CD4-positive, alpha-beta T cell (primary cell): ENCODE data around the gene B4GALT4. TPM values are rescaled to one million over a fixed set of nuclear protein-coding genes. Genes with fewer than 3 reads are reported as not detected.

Experiments used
- ATAC-seq: fragments of 200-7000 bp; cut with Tn5 transposase; one replicate; pipeline ENCODE4 v1.10.0; 2022; ENCODE audit warnings: mild to moderate bottlenecking; ENCODE audit not compliant: poor library complexity
- CTCF ChIA-PET: fragments of 350-600 bp; sonication (Branson Sonifier 250); formaldehyde crosslinking; loops from one replicate; lab custom pipeline; 2021; ENCODE audit warnings: antibody characterized with exemption, inconsistent platforms; lab: Charles Lee
- POLR2A ChIA-PET: fragments of 350-600 bp; sonication (Branson Sonifier 250); formaldehyde crosslinking; loops from one replicate; lab custom pipeline; 2021; ENCODE audit warnings: antibody characterized with exemption, inconsistent platforms; lab: Charles Lee
- DNase-seq, 14 experiments: peaks; one replicate each; pipeline ENCODE4 v3.0.0-alpha.2; 2013 to 2020; ENCODE audit warnings: mixed read lengths in 2 of 14
- H3K27ac ChIP-seq, 2 donors: one replicate each; pipeline versions ENCODE4 v1.5.1 to v1.7.0; 2013; ENCODE audit warnings: low read length in 2 of 2, low read depth in 1 of 2, mild to moderate bottlenecking in 1 of 2
- H3K27me3 ChIP-seq, 2 experiments: 1 replicate in 1 of 2; 2 replicates in 1 of 2; pipeline versions ENCODE4 v1.6.1 to v1.7.0; 2013; ENCODE audit warnings: low read length in 2 of 2, control low read depth in 1 of 2, mild to moderate bottlenecking in 1 of 2, moderate library complexity in 1 of 2; ENCODE audit not compliant: insufficient read depth in 2 of 2, control insufficient read depth in 1 of 2
- H3K36me3 ChIP-seq: one replicate; pipeline ENCODE4 v1.6.1; 2013; ENCODE audit warnings: low read length, control low read depth; ENCODE audit not compliant: insufficient read depth
- H3K4me1 ChIP-seq: one replicate; pipeline ENCODE4 v1.6.1; 2013; ENCODE audit warnings: low read length, control low read depth; ENCODE audit not compliant: insufficient read depth
- H3K4me3 ChIP-seq: one replicate; pipeline ENCODE4 v1.5.1; 2013; ENCODE audit warnings: mild to moderate bottlenecking, low read length, moderate library complexity
- H3K9me3 ChIP-seq, 2 experiments: 1 replicate in 1 of 2; 2 replicates in 1 of 2; pipeline versions ENCODE4 v1.6.1 to v1.7.0; 2013; ENCODE audit warnings: low read length in 2 of 2, mild to moderate bottlenecking in 2 of 2, control low read depth in 1 of 2, moderate library complexity in 1 of 2; ENCODE audit not compliant: control insufficient read depth in 1 of 2, insufficient read depth in 1 of 2
- H3K27ac Mint-ChIP-seq: one replicate; pipeline ENCODE4 v1.8.0; 2020; ENCODE audit warnings: mixed read lengths
- H3K27me3 Mint-ChIP-seq: one replicate; pipeline ENCODE4 v1.8.0; 2021; ENCODE audit warnings: mixed read lengths
- H3K36me3 Mint-ChIP-seq: one replicate; pipeline ENCODE4 v1.8.0; 2021; ENCODE audit warnings: low read depth, mixed read lengths
- H3K4me1 Mint-ChIP-seq: one replicate; pipeline ENCODE4 v1.8.0; 2021; ENCODE audit warnings: low read depth, mixed read lengths
- H3K4me3 Mint-ChIP-seq: one replicate; pipeline ENCODE4 v1.8.0; 2020; ENCODE audit warnings: mild to moderate bottlenecking, mixed read lengths
- H3K9me3 Mint-ChIP-seq: one replicate; pipeline ENCODE4 v1.8.0; 2020; ENCODE audit warnings: mixed read lengths
- intact Hi-C, 2 experiments: fragments of 100-400 bp; cut with DNase I in 1 of 2; cut with micrococcal nuclease in 1 of 2; formaldehyde crosslinking; loops; one replicate each; pipeline versions ENCODE4 v1.15.1 to v1.9.0; 2023 to 2025; cut with DNase I, micrococcal nuclease
- total RNA-seq, 174 experiments: library from RNA in 2 of 174; stranded (reverse) in 2 of 174; gene quantifications; one replicate each; pipeline ENCODE4 v1.2.3 and lab custom pipeline; 2021 to 2026
- TF ChIP-seq, protein P1 (sequence below): fragments of 200-600 bp; IDR thresholded peaks from one replicate; pipeline ENCODE4 v1.8.0; 2022; ENCODE audit warnings: antibody characterized with exemption, mild to moderate bottlenecking

B4GALT4 gene
- total RNA-seq, 2 experiments from 2014 or later, result 26.2 to 29.5 TPM

DNA sequence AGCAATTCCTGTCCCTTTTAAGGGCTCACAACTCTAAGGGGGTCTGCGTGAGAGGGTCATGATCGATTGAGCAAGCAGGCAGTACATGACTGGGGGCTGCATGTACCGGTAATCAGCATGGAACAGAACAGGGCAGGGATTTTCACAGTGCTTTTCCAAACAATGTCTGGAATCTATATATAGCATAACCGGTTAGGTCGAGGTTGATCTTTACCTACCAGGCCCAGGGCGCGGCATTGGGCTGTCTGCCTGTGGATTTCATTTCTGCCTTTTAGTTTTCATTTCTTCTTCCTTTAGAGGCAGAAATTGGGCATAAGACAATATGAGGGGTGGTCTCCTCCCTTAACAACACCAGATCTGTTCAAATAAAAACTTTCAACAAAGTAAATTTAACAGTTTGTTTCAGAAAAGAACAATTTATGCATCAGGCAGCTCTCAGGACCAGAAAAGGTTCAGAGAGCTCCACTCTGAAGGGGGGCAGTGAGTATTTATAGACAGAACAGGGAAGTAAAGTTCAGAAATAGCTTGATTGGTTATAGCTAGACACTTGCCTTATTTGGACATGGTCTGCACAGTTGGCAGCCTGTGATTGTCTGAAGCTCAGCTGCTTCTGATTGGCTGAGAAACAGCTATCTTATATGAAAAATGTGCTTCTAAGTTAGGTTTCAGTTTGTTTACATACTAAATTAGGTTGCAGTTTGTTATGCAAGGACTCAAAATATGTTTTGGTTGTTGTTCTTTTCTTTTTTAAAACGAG, 17.2 kb upstream of the B4GALT4 start:
- POLR2A ChIA-PET, result interaction anchor here (0.5 to 1.0 kb wide), 2 partner anchors 17 to 30 kb away, joined by 6 to 8 read pairs; no protein-coding TSS in a partner anchor
- no peak overlapping the region for H3K4me3 ChIP-seq
- H3K4me1 ChIP-seq, result no peaks in the 10 kb centered on the region
- TF ChIP-seq, protein P1, sequence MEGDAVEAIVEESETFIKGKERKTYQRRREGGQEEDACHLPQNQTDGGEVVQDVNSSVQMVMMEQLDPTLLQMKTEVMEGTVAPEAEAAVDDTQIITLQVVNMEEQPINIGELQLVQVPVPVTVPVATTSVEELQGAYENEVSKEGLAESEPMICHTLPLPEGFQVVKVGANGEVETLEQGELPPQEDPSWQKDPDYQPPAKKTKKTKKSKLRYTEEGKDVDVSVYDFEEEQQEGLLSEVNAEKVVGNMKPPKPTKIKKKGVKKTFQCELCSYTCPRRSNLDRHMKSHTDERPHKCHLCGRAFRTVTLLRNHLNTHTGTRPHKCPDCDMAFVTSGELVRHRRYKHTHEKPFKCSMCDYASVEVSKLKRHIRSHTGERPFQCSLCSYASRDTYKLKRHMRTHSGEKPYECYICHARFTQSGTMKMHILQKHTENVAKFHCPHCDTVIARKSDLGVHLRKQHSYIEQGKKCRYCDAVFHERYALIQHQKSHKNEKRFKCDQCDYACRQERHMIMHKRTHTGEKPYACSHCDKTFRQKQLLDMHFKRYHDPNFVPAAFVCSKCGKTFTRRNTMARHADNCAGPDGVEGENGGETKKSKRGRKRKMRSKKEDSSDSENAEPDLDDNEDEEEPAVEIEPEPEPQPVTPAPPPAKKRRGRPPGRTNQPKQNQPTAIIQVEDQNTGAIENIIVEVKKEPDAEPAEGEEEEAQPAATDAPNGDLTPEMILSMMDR, result no peak
- Mint-ChIP-seq H3K36me3 (no peaks in the 10 kb centered on the region), H3K4me3 (no peak overlapping the region), H3K4me1 (peaks cover 6% of the 10 kb centered on the region), H3K27me3 (no peaks in the 10 kb centered on the region), H3K9me3 (no peaks in the 10 kb centered on the region), H3K27ac (no peak overlapping the region)
- H3K36me3 ChIP-seq, result no peaks in the 10 kb centered on the region
- intact Hi-C loops, result no loop called here
- no peak for ATAC-seq
- no peaks in the 10 kb centered on the region for H3K9me3 ChIP-seq
- no peak for DNase-seq
- H3K27me3 ChIP-seq, result no peaks in the 10 kb centered on the region
- H3K27ac ChIP-seq, result no peak overlapping the region
- CTCF ChIA-PET, result interaction anchor here (1.0 kb wide), 1 partner anchor 10 kb away, joined by 5 read pairs; no protein-coding TSS in a partner anchor

DNA sequence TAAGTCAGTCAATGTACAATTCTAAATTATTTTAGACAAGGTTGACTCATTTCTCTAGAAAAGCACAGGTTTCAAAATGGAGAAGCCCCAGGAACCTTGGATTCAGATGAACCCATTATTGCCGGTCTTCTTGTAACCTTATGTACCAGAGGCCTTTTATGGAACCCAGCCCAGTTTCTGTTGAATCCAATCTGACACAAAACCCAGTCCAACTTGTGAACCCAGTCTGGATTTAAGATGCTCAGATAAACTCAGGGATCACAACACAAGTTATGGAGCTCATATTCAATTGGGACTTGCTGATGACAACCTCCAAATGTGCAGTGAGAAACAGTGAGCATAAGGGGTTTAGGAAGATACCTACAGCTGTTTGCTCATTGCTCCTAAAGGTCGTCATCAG, 16.4 kb upstream of the B4GALT4 start:
- Histone ChIP-seq H3K9me3 (no peaks in the 10 kb centered on the region), H3K4me3 (no peak overlapping the region), H3K27ac (no peak overlapping the region), H3K27me3 (no peaks in the 10 kb centered on the region), H3K36me3 (no peaks in the 10 kb centered on the region), H3K4me1 (no peaks in the 10 kb centered on the region)
- peaks cover 6% of the 10 kb centered on the region for H3K4me1 Mint-ChIP-seq
- no peaks in the 10 kb centered on the region for H3K27me3 Mint-ChIP-seq
- H3K9me3 Mint-ChIP-seq, result no peaks in the 10 kb centered on the region
- TF ChIP-seq, protein P1, result no peak
- H3K36me3 Mint-ChIP-seq, result no peaks in the 10 kb centered on the region
- ChIA-PET POLR2A (no interaction called here), CTCF (no interaction called here)
- no peak for ATAC-seq
- no peak overlapping the region for H3K27ac Mint-ChIP-seq
- no peak overlapping the region for H3K4me3 Mint-ChIP-seq
- intact Hi-C loops, result no loop called here
- DNase-seq, result no peak

DNA sequence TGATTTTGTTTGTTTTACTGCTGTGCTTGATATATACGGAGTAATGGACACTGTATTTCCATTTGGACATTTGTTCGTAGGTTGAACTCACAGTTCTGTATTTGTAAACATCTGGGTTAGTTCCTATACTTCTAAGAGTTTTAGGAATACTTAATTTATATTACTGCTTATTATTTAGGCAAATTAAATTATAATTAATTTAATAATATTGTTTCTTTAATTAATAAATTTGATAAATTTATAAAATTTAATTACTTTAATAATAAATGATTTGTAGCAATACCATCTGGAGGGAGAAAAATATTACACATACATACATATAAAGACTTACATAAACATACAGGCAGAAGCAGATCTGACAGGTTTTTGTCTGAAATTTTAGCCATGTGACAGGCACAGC, 14.5 kb upstream of the B4GALT4 start:
- Mint-ChIP-seq H3K27ac (no peak overlapping the region), H3K36me3 (no peaks in the 10 kb centered on the region), H3K4me1 (no peaks in the 10 kb centered on the region), H3K9me3 (no peaks in the 10 kb centered on the region), H3K27me3 (no peaks in the 10 kb centered on the region), H3K4me3 (no peak overlapping the region)
- Histone ChIP-seq H3K27ac (no peak overlapping the region), H3K9me3 (no peaks in the 10 kb centered on the region), H3K27me3 (no peaks in the 10 kb centered on the region), H3K4me1 (no peaks in the 10 kb centered on the region), H3K4me3 (no peak overlapping the region), H3K36me3 (no peaks in the 10 kb centered on the region)
- ATAC-seq (no peak), DNase-seq (no peak)
- TF ChIP-seq, protein P1, result no peak
- ChIA-PET POLR2A (no interaction called here), CTCF (no interaction called here)
- intact Hi-C loops, result no loop called here
